Measurements from ENCODE around the gene TMCO4. TPM values are rescaled to one million over a fixed set of nuclear protein-coding genes. Genes with fewer than 3 reads are reported as not detected.

Gene TMCO4
- total and polyA plus RNA-seq, 2 of the 4 experiments (the other 2 are of a cell fraction), result 7.3 to 8.6 TPM

- H2BK20ac ChIP-seq (ENCODE audit: low read depth, low read length), result no peak overlapping the region
- no peak overlapping the region for H3K14ac ChIP-seq (replicated peaks; ENCODE audit: low read depth, low read length)
- DNase-seq, result no peak
- H3K79me1 ChIP-seq (ENCODE audit: low read depth in 1 of 2, low read length in 2 of 2), result no peaks in the 10 kb centered on the region
- intact Hi-C loops (cut with micrococcal nuclease), result no loop called here
- no peak overlapping the region for H3K4me3 ChIP-seq (ENCODE audit: insufficient read depth, low read depth, low read length)
- H3K9me3 ChIP-seq (ENCODE audit: control insufficient read depth, insufficient read depth, low read length), result no peaks in the 10 kb centered on the region
- BruUV-seq (replicated peaks), result no TSS peak
- no peak overlapping the region for H3K56ac ChIP-seq (ENCODE audit: extremely low read depth, insufficient read depth, low read length)
- H2AK5ac ChIP-seq (ENCODE audit: low read depth, low read length), result no peak overlapping the region
- H4K91ac ChIP-seq (ENCODE audit: insufficient read depth, low read depth, low read length), result no peak overlapping the region
- no peaks in the 10 kb centered on the region for H3K36me3 ChIP-seq (ENCODE audit: control insufficient read depth, insufficient read depth, low read length)
- no peak overlapping the region for H2BK120ac ChIP-seq (ENCODE audit: low read depth, low read length)
- no peaks in the 10 kb centered on the region for H3K9me1 ChIP-seq (ENCODE audit: insufficient read depth, low read length)
- H2AFZ ChIP-seq (replicated peaks; ENCODE audit: low read length, poor library complexity), result no peak overlapping the region
- H3K23ac ChIP-seq (ENCODE audit: low read depth, low read length), result no peak overlapping the region
- no CpG with 5 or more reads among the region's 4 CpGs for WGBS, 2 experiments (ENCODE audit: extremely low coverage in 2 of 2, insufficient read length in 1 of 2)
- no peak overlapping the region for H2BK15ac ChIP-seq (ENCODE audit: low read depth, low read length)
- no peak for TF ChIP-seq ELK1 (IDR thresholded peaks at IDR 0.05; ENCODE audit: borderline replicate concordance, low read depth, low read length)
- TF ChIP-seq CHD1 (IDR thresholded peaks at IDR 0.05; ENCODE audit: low read depth, low read length), result no peak
- TF ChIP-seq RCOR1 (IDR thresholded peaks at IDR 0.05; ENCODE audit: insufficient replicate concordance, low read length), result no peak
- no peak for TF ChIP-seq USF2 (IDR thresholded peaks at IDR 0.05; ENCODE audit: low read depth, low read length)
- no peak for TF ChIP-seq CTCF (conservative IDR thresholded peaks at IDR 0.05; ENCODE audit: low read depth, low read length)
- TF ChIP-seq RAD21 (IDR thresholded peaks at IDR 0.05; ENCODE audit: low read length), result no peak
- TF ChIP-seq POLR2A (IDR thresholded peaks at IDR 0.05; ENCODE audit: low read depth, low read length), result no peak
- no peak for TF ChIP-seq NFE2L2 (IDR thresholded peaks at IDR 0.05; ENCODE audit: low read depth, low read length)
- TF ChIP-seq CEBPB (IDR thresholded peaks at IDR 0.05; ENCODE audit: low read depth, low read length), result no peak
- TF ChIP-seq SMC3 (IDR thresholded peaks at IDR 0.05; ENCODE audit: low read depth, low read length), result no peak
- TF ChIP-seq FOS (IDR thresholded peaks at IDR 0.05; ENCODE audit: low read depth, low read length), result no peak
- no peak overlapping the region for H3K27ac ChIP-seq (ENCODE audit: insufficient read depth, low read length)
- dilution Hi-C loops (cut with HindIII; ENCODE audit: low sequenced_read_pairs, unreplicated experiment), result no loop called here
- no peak overlapping the region for H2AK9ac ChIP-seq (replicated peaks; ENCODE audit: low read depth, low read length, poor library complexity)
- no peak overlapping the region for H3K4me2 ChIP-seq (ENCODE audit: low read depth, low read length)
- ChIA-PET CTCF (no interaction called here), POLR2A (ENCODE audit: unreplicated experiment) (no interaction called here)
- H4K8ac ChIP-seq (ENCODE audit: low read depth in 2 of 2, low read length in 2 of 2), result no peak overlapping the region
- no peak overlapping the region for H3K9ac ChIP-seq (ENCODE audit: low read depth, low read length)
- H4K5ac ChIP-seq (ENCODE audit: low read depth, low read length), result no peak overlapping the region
- H4K20me1 ChIP-seq (ENCODE audit: insufficient read depth, low read length), result 0 out of 2 replicates have a peak, but pooled peaks cover 3% of the 10 kb centered on the region
- H3K27me3 ChIP-seq (ENCODE audit: control insufficient read depth, insufficient read depth, low read length), result peaks cover 20% of the 10 kb centered on the region
- no peak overlapping the region for H3K4ac ChIP-seq (ENCODE audit: low read depth, low read length)
- no peak overlapping the region for H2BK5ac ChIP-seq (ENCODE audit: low read depth, low read length, poor library complexity, severe bottlenecking)
- in situ Hi-C loops (cut with MboI; ENCODE audit: low sequenced_read_pairs), result no loop called here
- ATAC-seq (ENCODE audit: low read depth), result no peak
- no peaks in the 10 kb centered on the region for H3K4me1 ChIP-seq (ENCODE audit: control insufficient read depth, insufficient read depth, low read length)
- no peak overlapping the region for H3K18ac ChIP-seq (ENCODE audit: low read depth, low read length)
Observed at GRCh38 chr1:19813643-19813960, 13.9 kb upstream of the TMCO4 start.
